RPMI7951 (cell line): ENCODE data around the gene TSEN2. TPM values are rescaled to one million over a fixed set of nuclear protein-coding genes. Genes with fewer than 3 reads are reported as not detected.
A peak's percentile ranks its signal among the peaks of the same experiment; 100 is the strongest.
"Not testable (repeated sequence)": the region's sequence is repeated elsewhere in the genome, so short reads cannot be mapped to it uniquely, and the experiment has no call there.

Experiments used
- DNase-seq: peaks from one replicate; pipeline ENCODE4 v3.0.0-alpha.2; 2012; ENCODE audit warnings: low read depth
- total RNA-seq: library from RNA; depleted of rRNA; stranded (reverse); fragments of >200 nt; shearing (Covaris generic); gene quantifications from 2 replicates; pipeline ENCODE4 v1.2.3, GENCODE V29; 2014; rRNA removed

TSEN2 gene
- total RNA-seq: 8.0 and 12.4 TPM in 2 replicates

DNA sequence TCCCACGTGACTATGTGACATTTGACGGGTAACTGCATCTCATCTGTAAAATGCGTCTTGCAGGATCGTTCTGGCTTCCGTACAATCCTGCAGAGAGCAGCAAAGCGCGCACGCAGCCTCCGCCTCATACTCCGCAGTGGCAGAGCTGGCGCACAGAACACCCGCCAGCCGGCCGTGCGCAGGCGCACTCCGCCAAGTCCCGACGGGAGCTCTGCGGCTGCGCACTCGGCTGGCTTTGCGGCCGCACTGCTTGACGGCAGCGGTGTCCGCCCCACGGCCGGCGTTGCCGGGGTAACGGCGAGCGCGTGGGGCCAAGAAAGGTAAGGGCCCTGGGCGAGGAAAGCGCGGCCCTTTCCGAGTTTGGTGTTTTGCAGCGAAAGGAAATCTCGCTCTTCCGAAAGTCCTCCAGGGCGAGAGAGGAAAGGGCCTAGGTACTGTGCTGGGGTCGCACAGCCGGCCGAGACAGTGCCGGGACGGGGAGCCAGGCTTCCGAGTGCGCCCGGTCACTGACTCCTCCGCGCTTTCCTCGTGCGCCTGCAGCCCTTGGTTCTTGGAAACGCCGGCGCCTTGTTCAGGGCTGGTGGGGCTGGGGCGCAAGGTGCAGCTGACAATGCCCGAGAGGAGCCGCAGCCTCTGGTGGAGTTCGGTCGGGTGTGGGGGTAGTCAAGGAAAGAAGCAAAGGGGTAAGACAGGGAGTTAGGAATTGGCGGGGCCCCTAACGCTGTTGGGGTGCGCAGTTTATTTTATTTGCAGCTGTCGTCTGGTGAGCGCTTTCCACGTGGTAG lies at the start of gene TSEN2:
Gene TSEN2, plus strand, starts transcription at position 283 of the 785 bp plus-strand sequence. CDS start 5,321 bp downstream, outside the sequence.
- DNase-seq: peak; percentile 91

DNA sequence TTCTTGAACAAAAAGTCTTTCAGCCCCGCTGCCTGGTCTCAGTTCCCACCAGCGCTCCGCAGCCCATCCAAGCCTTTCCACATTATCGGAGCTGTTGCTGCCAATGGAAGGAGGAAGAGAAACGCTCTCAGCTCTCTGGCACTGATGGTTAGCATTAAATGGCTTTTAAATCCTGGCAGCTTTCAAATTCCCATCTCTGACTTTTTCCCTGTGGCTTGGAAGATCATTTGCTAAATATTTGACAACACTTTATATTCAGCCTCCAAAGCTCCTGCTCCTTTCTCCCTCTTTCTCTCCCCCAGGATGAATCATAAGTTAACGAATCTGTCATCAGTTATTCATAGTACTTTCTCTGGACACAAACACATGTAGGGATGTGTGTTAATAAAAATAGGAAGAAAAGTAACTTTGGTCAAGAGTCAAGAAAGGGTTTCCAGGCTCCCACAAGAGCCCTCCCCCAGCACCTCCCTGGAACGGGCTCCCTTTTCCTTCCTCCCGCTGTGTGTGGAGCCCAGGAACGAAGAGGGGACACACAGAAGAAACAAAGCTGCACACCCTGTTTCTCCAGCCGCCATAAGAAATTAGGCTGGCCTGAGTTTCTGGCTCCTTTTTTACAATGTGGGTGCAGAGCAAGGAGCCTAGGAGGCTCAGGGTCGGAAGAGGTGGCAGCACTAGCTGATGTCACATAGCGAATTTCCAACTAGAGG lies 47.6 kb upstream of the TSEN2 start:
- DNase-seq: peak; percentile 78

- no peak for DNase-seq
These were observed 47.1 kb upstream of the TSEN2 start for GRCh38 chr3:12437221-12437605.

GRCh38 chr3:12437861-12438260 lies 46.4 kb upstream of the TSEN2 start:
- no peak for DNase-seq

GRCh38 chr3:12438318-12438717 lies 46.0 kb upstream of the TSEN2 start:
- DNase-seq: peak; percentile 56

GRCh38 chr3:12439161-12439940 lies 44.9 kb upstream of the TSEN2 start:
- no peak for DNase-seq

DNA sequence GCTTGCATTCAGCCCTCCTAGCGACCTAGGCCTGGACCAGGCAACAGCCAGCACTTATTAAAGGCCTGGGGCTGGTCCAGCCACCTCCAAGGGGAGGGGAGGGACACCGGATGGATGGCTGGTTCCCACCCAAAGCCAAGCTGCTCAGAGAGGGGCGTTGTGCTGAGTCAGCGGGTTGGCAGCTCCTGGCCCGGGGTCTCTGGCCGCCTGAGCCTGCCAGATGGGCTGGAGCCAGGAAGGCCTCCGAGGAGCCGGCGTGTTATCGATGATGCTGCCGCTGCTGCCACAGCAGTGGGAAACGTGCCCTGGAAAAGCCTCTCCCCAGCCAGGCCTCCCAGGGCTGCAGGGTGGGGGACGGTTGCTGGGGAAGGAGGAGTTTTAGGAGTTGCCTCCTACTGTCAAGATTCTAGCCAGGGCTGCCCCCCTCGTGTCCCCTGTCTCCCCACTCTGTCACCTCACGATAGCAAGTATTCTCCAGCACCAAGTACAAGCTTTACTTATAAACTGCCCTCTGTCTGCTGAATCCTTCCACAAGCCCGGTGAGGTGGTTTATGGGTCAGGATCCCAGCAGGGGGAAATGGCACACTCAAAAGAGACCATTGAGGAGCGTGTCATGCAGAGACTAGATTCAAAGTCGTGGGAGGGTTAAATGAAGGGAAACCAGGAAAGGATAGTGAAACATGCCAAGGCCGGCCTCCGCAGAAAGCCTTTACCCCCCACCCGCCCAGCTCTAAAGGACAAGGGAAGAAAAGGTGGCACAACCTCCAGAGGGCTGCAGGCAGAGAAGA lies 43.2 kb upstream of the TSEN2 start:
- peak; percentile 85 for DNase-seq

DNA sequence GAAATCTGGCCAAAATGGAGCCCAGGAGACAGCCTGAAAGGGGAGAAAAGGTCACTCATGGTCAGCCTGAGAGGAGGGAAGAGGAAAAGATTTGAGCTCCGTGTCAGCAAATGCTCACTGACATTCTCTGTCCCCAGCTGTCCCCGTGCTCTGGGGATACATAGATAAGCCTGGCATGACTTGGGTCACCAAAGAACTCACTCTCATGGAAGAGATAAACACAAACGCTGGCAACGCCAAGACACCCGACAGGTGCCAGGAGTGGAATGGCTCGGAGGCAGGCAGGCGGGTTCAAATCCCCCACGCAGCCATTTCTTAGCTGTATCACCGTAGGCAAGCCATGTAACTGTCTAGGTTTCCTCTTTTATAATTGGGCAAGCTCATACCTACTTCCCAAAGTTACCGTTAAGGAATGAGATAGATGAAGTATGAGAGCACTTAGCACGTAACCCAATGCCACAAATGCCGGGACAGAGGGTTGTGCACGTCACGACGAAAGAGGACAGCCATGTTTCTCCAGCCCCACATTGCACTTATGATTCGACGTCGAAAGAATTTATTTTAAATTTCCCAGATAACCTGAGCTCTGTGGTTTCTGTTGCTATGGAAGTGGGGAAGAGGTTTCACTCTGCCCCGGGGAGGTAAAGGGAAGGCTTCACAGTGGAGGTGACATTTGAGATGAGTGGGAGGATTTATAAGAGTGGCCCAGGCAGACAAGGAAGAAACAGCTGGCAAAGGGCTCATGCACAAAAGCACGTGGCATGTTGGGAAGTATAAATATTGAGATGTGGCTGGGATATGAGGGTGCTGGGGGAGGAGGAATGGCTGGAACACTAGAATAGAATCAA lies 41.4 kb upstream of the TSEN2 start:
- DNase-seq: peak; percentile 67

- DNase-seq: no peak
These were observed 40.3 kb upstream of the TSEN2 start for GRCh38 chr3:12443781-12444522.

- DNase-seq: peak; percentile 91
These were observed 39.5 kb upstream of the TSEN2 start for GRCh38 chr3:12444582-12445471.

- no peak for DNase-seq
These were observed 38.6 kb upstream of the TSEN2 start for GRCh38 chr3:12445523-12446240.

DNA sequence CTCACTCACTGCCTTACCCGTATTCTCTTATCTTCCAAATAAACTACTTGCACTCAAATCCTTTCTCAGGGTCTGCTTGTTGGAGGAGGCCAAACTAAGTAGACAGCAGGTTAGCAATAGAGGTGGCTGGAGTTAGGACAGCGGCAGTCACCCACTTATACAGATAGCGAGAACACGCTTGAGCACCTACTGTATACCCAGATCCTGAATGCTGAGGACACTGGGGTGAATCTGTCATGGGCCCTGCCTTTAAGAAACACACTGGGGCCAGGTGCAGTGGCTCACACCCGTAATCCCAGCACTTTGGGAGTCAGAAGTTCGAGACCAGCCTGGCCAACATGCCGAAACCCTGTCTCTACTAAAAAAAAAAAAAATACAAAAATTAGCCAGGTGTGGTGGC lies 38.0 kb upstream of the TSEN2 start:
- DNase-seq: no peak

GRCh38 chr3:12447075-12447474 lies 37.2 kb upstream of the TSEN2 start:
- DNase-seq: no peak

DNA sequence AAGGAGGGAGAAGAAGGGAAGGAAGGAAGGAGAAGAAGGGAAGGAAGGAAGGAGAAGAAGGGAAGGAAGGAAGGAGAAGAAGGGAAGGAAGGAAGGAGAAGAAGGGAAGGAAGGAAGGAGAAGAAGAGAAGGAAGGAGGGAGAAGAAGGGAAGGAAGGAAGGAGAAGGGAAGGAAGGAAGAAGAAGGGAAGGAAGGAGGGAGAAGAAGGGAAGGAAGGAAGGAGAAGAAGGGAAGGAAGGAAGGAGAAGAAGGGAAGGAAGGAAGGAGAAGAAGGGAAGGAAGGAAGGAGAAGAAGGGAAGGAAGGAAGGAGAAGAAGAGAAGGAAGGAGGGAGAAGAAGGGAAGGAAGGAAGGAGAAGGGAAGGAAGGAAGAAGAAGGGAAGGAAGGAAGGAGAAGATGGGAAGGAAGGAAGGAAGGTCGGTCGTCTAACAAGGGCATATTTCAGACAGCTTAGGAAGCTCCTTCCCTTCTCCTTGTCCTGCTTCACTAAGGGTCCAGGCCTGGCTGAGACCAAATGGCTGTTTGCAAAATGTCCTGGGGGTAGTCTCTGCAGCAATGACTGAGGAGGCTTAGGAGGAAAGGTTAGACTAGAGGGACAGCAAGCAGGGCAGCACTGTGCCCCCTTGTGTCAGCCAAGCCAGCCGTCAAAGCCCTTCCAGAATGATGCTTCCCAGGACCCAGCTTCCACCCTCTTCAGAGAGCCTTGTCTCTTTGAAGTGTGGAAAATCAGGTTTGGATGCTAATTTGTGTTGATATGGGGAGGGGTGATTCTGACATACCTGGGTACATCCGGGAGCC lies 35.7 kb upstream of the TSEN2 start:
- not testable (repeated sequence) for DNase-seq

- DNase-seq: no peak
These were observed 34.2 kb upstream of the TSEN2 start for GRCh38 chr3:12449889-12450682.

DNA sequence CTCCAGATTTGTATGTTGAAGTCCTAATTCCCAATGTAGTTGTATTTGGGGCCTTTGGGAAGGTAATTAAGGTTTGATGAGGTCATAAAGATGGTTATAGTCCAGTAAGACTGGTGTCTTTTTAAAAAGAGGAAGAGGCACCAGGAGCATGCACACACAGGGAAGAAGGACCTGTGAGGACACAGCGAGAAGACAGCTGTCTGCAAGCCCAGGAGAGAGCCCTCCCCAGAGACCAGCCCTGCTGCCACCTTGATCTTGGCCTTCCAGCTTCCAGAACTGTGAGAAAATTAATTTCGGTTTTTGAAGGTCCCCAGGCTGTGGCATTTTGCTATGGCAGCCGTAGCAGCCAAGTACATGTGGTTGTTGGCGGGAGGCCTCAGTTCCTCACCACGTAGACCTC lies 32.8 kb upstream of the TSEN2 start:
- no peak for DNase-seq
